ENCODE measurements around the gene LRRC17. TPM values are rescaled to one million over a fixed set of nuclear protein-coding genes. Genes with fewer than 3 reads are reported as not detected.

Gene LRRC17
- total and polyA plus RNA-seq, 9 of the 15 experiments (the other 6 are each of a cell fraction or from before 2014, with no cell fraction given), result 0.03 to 0.18 (median 0.12) TPM; not detected in 5

GRCh38 chr7:102978284-102978683, 65.5 kb downstream of the LRRC17 start (continued):
- TF ChIP-seq ZEB2 (IDR thresholded peaks at IDR 0.05) (no peak), HIVEP1 (CRISPR knock-in tag; IDR thresholded peaks at IDR 0.05) (no peak), BCLAF1 (IDR thresholded peaks at IDR 0.05; ENCODE audit: borderline replicate concordance in 1 of 2, control insufficient read depth in 1 of 2, low read depth in 2 of 2, low read length in 1 of 2) (no peak), BHLHE40 (IDR thresholded peaks at IDR 0.05; ENCODE audit: low read length) (no peak), ZNF696 (CRISPR knock-in tag; conservative IDR thresholded peaks at IDR 0.05) (no peak), RAD51 (IDR thresholded peaks at IDR 0.05; ENCODE audit: borderline replicate concordance, low read depth) (no peak), NCOR1 (IDR thresholded peaks at IDR 0.05) (peak; percentile 44; the same call in 1 of the 2 replicates), NFATC3 (IDR thresholded peaks at IDR 0.05) (no peak), ZNF165 (CRISPR knock-in tag; IDR thresholded peaks at IDR 0.05; ENCODE audit: borderline replicate concordance) (no peak), ZNF175 (CRISPR knock-in tag; IDR thresholded peaks at IDR 0.05; ENCODE audit: low read depth) (no peak), ZNF395 (CRISPR knock-in tag; IDR thresholded peaks at IDR 0.05) (peak; percentile 44; the same call in 1 of the 2 replicates), ZNF740 (CRISPR knock-in tag; IDR thresholded peaks at IDR 0.05) (no peak), ZNF740 (tag; IDR thresholded peaks at IDR 0.05) (no peak), TRIM24 (IDR thresholded peaks at IDR 0.05) (peak; percentile 61 to 81), HEY1 (CRISPR knock-in tag; IDR thresholded peaks at IDR 0.05; ENCODE audit: borderline replicate concordance) (no peak), HDGF (IDR thresholded peaks at IDR 0.05) (no peak), LARP7 (IDR thresholded peaks at IDR 0.05) (no peak), ZNF592 (IDR thresholded peaks at IDR 0.05) (peak; percentile 87), ATF2 (CRISPR knock-in tag; IDR thresholded peaks at IDR 0.05) (no peak)
